NT2/D1 (cell line): Measurements from ENCODE around the gene YBX1.

Experiments used
- DNase-seq: peaks from one replicate; pipeline ENCODE4 v3.0.0-alpha.2; 2011; ENCODE audit warnings: low read depth, low spot score
- H3K27me3 ChIP-seq: 2 replicates; pipeline ENCODE4 v1.6.0; 2011; ENCODE audit warnings: mild to moderate bottlenecking; ENCODE audit not compliant: insufficient read length, insufficient read depth
- H3K36me3 ChIP-seq: 2 replicates; pipeline ENCODE4 v1.6.1; 2011; ENCODE audit warnings: mild to moderate bottlenecking, low read length, mixed read lengths; ENCODE audit not compliant: insufficient read depth, insufficient read length
- H3K4me1 ChIP-seq: 2 replicates; pipeline ENCODE4 v1.5.1; 2011; ENCODE audit not compliant: insufficient read depth, insufficient read length
- H3K4me3 ChIP-seq: 2 replicates; pipeline ENCODE4 v1.5.1; 2011; ENCODE audit warnings: low read depth; ENCODE audit not compliant: insufficient read length
- H3K9ac ChIP-seq: 2 replicates; pipeline ENCODE4 v1.6.0; 2011; ENCODE audit warnings: low read depth; ENCODE audit not compliant: insufficient read length
- H3K9me3 ChIP-seq: 2 replicates; pipeline ENCODE4 v1.5.1; 2011; ENCODE audit warnings: mild to moderate bottlenecking, low read length; ENCODE audit not compliant: insufficient read depth
- SUZ12 ChIP-seq: IDR thresholded peaks from 2 replicates; pipeline ENCODE4 v1.6.1; 2011; ENCODE audit not compliant: insufficient read length, insufficient read depth; ENCODE audit errors: extremely low read depth
- YY1 ChIP-seq: IDR thresholded peaks from 2 replicates; pipeline ENCODE4 v1.6.1; 2011; ENCODE audit not compliant: insufficient read length, insufficient read depth
- ZNF274 ChIP-seq: IDR thresholded peaks from 2 replicates; pipeline ENCODE4 v1.6.1; 2011; ENCODE audit warnings: mild to moderate bottlenecking, low read depth, low read length

The YBX1 gene

GRCh38 chr1:42669936-42670335 is 12.3 kb upstream of the YBX1 start:
- Histone ChIP-seq H3K9ac (no peak overlapping the region), H3K27me3 (no peaks in the 10 kb centered on the region), H3K9me3 (no peaks in the 10 kb centered on the region), H3K4me1 (no peaks in the 10 kb centered on the region), H3K36me3 (peaks cover 87% of the 10 kb centered on the region), H3K4me3 (no peak overlapping the region)
- no peak for DNase-seq
- no peak for TF ChIP-seq YY1
- no peak for TF ChIP-seq SUZ12
- TF ChIP-seq ZNF274, result no peak

DNA sequence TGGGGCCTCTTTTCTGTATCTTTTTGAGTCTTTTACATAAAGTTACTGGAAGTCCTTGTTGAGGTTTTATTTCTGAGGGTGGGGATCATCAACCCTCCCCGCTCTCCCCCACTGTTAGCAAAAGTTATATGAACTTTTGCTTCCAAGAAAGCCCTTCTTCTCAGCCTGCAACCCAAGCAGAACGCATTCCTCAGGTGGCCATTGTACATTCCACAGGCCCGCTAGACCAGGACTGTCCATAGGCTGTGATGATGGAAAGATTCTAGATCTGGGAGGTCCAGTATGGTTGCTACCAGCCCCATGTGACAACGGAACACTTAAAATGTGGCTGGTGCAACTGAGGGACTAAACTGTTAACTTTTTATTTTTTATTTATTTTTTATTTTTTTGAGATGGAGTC is 11.8 kb upstream of the YBX1 start:
- H3K4me1 ChIP-seq, result no peaks in the 10 kb centered on the region
- TF ChIP-seq ZNF274 (no peak), SUZ12 (no peak), YY1 (no peak)
- no peak for DNase-seq
- no peak overlapping the region for H3K9ac ChIP-seq
- peaks cover 87% of the 10 kb centered on the region for H3K36me3 ChIP-seq
- no peaks in the 10 kb centered on the region for H3K27me3 ChIP-seq
- H3K9me3 ChIP-seq, result no peaks in the 10 kb centered on the region
- H3K4me3 ChIP-seq, result no peak overlapping the region

- Histone ChIP-seq H3K9ac (no peak overlapping the region), H3K4me1 (no peaks in the 10 kb centered on the region), H3K36me3 (peaks cover 67% of the 10 kb centered on the region), H3K9me3 (no peaks in the 10 kb centered on the region), H3K4me3 (no peak overlapping the region), H3K27me3 (no peaks in the 10 kb centered on the region)
- no peak for DNase-seq
- TF ChIP-seq YY1 (no peak), SUZ12 (no peak), ZNF274 (no peak)
These were observed 8.0 kb upstream of the YBX1 start for GRCh38 chr1:42674214-42674613.

DNA sequence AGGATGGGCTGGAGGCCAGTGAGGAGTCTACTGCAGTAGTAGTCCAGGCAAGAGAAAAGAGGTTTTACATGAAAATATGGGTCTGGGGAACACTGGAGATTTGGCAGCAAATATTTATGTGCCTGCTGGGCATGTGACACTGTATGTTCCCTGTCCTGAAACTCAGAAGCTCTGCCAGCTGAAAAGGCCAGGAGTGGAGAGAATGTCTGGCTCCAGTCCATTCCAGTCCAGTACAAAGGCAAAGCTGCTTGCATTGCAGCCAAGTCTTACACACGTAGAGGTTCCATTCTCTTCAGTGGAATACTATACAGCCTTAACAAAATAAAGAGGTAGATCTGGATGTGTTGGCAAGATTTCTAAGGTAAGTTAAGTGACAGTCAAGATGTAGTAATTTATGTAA is 7.5 kb upstream of the YBX1 start:
- Histone ChIP-seq H3K9me3 (no peaks in the 10 kb centered on the region), H3K36me3 (peaks cover 64% of the 10 kb centered on the region), H3K4me3 (no peak overlapping the region), H3K27me3 (no peaks in the 10 kb centered on the region), H3K4me1 (no peaks in the 10 kb centered on the region), H3K9ac (no peak overlapping the region)
- TF ChIP-seq YY1 (no peak), SUZ12 (no peak), ZNF274 (no peak)
- DNase-seq, result no peak

DNA sequence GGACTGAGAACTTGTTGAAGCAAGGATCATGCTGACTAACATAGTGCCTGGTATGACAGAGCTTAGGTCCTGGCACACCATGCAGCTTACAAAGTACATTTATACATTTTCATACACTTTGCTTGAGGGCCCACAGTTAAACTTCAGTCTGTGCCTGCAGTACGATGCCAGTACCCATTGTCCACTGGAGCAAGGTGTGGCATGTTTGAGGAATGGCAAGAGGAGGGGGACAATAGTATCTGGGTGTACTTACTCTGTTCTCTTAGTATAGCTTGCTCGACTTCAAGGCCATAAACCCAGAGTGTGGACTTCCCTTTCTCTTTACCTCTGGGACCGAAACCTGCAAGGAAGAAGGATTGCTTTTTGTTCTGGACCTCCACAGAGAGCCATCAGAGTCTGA is 6.8 kb upstream of the YBX1 start:
- DNase-seq, result no peak
- no peak for TF ChIP-seq YY1
- TF ChIP-seq SUZ12, result no peak
- TF ChIP-seq ZNF274, result no peak
- no peak overlapping the region for H3K9ac ChIP-seq
- peaks cover 58% of the 10 kb centered on the region for H3K36me3 ChIP-seq
- no peaks in the 10 kb centered on the region for H3K27me3 ChIP-seq
- H3K4me3 ChIP-seq, result no peak overlapping the region
- H3K9me3 ChIP-seq, result no peaks in the 10 kb centered on the region
- H3K4me1 ChIP-seq, result no peaks in the 10 kb centered on the region

- no peak for DNase-seq
- TF ChIP-seq YY1 (no peak), ZNF274 (no peak), SUZ12 (no peak)
- no peaks in the 10 kb centered on the region for H3K27me3 ChIP-seq
- H3K9ac ChIP-seq, result no peak overlapping the region
- H3K4me3 ChIP-seq, result no peak overlapping the region
- H3K9me3 ChIP-seq, result no peaks in the 10 kb centered on the region
- H3K36me3 ChIP-seq, result peaks cover 52% of the 10 kb centered on the region
- H3K4me1 ChIP-seq, result no peaks in the 10 kb centered on the region
These were observed 5.6 kb upstream of the YBX1 start for GRCh38 chr1:42676534-42677087.

- peaks cover 45% of the 10 kb centered on the region for H3K36me3 ChIP-seq
- no peaks in the 10 kb centered on the region for H3K9me3 ChIP-seq
- no peak for DNase-seq
- H3K27me3 ChIP-seq, result no peaks in the 10 kb centered on the region
- no peak overlapping the region for H3K4me3 ChIP-seq
- no peak overlapping the region for H3K9ac ChIP-seq
- no peaks in the 10 kb centered on the region for H3K4me1 ChIP-seq
- TF ChIP-seq YY1, result no peak
- TF ChIP-seq ZNF274, result no peak
- TF ChIP-seq SUZ12, result no peak
These were observed 2.7 kb upstream of the YBX1 start for GRCh38 chr1:42679364-42679983.
